ENCODE measurements around the gene NPR2.

The NPR2 gene

GRCh38 chr9:35791297-35791921 lies at the start of gene NPR2:
Gene NPR2, plus strand, starts transcription at chr9:35791591. Its CDS starts 818 bp downstream, at chr9:35792409.
- DNase-seq: no peak

- no peak for DNase-seq
These were observed 49.7 kb upstream of the NPR2 start for GRCh38 chr9:35741740-35742139.

- no peak for DNase-seq
These were observed 47.9 kb upstream of the NPR2 start for GRCh38 chr9:35743452-35743851.

GRCh38 chr9:35743880-35744518 lies 47.4 kb upstream of the NPR2 start:
- DNase-seq: no peak

- no peak for DNase-seq
These were observed 45.8 kb upstream of the NPR2 start for GRCh38 chr9:35745569-35745968.

GRCh38 chr9:35746583-35746982 lies 44.8 kb upstream of the NPR2 start:
- DNase-seq: no peak

- no peak for DNase-seq
These were observed 43.0 kb upstream of the NPR2 start for GRCh38 chr9:35748242-35748857.

GRCh38 chr9:35748858-35749514 lies 42.4 kb upstream of the NPR2 start, which contains the start of the genes GBA2 and RGP1:
Gene GBA2, minus strand, starts transcription at chr9:35749228. Its CDS starts 524 bp downstream, at chr9:35748704.
Gene RGP1, plus strand, starts transcription at chr9:35749287. Its CDS starts 469 bp downstream, at chr9:35749756.
- no peak for DNase-seq

GRCh38 chr9:35749515-35750255 lies 41.7 kb upstream of the NPR2 start:
- no peak for DNase-seq

GRCh38 chr9:35750256-35750531 lies 41.2 kb upstream of the NPR2 start:
- DNase-seq: no peak

- no peak for DNase-seq
These were observed 37.9 kb upstream of the NPR2 start for GRCh38 chr9:35753466-35753865.

GRCh38 chr9:35754264-35754663 lies 37.1 kb upstream of the NPR2 start, which contains the start of gene MSMP:
Gene MSMP, minus strand, starts transcription at chr9:35754276. Its CDS starts 147 bp downstream, at chr9:35754129.
- DNase-seq: no peak

GRCh38 chr9:35755071-35755470 lies 36.3 kb upstream of the NPR2 start:
- no peak for DNase-seq

- DNase-seq: no peak
These were observed 34.8 kb upstream of the NPR2 start for GRCh38 chr9:35756275-35757225.

- DNase-seq: no peak
These were observed 34.0 kb upstream of the NPR2 start for GRCh38 chr9:35757226-35757891.

- no peak for DNase-seq
These were observed 33.5 kb upstream of the NPR2 start for GRCh38 chr9:35757892-35758275.

GRCh38 chr9:35758475-35759050 lies 32.8 kb upstream of the NPR2 start:
- no peak for DNase-seq

GRCh38 chr9:35759795-35760194 lies 31.6 kb upstream of the NPR2 start:
- no peak for DNase-seq

GRCh38 chr9:35760651-35761050 lies 30.7 kb upstream of the NPR2 start:
- no peak for DNase-seq

GRCh38 chr9:35763181-35763580 lies 28.2 kb upstream of the NPR2 start:
- no peak for DNase-seq

GRCh38 chr9:35763803-35764202 lies 27.6 kb upstream of the NPR2 start:
- no peak for DNase-seq
